PFSK-1 (cell line): Measurements from ENCODE around the gene HERC3.

Experiments used
- POLR2AphosphoS5 ChIP-seq: IDR thresholded peaks from 2 replicates; pipeline ENCODE4 v1.6.1; 2012; ENCODE audit warnings: low read depth, mild to moderate bottlenecking, control low read depth, low read length, moderate library complexity
- SIN3A ChIP-seq: IDR thresholded peaks from 2 replicates; pipeline ENCODE4 v1.6.1; 2012; ENCODE audit warnings: mild to moderate bottlenecking, low read length, moderate library complexity, borderline replicate concordance; ENCODE audit not compliant: insufficient read depth
- TAF1 ChIP-seq: IDR thresholded peaks from 2 replicates; pipeline ENCODE4 v1.6.1; 2012; ENCODE audit warnings: low read length, control low read depth, borderline replicate concordance; ENCODE audit not compliant: insufficient read depth
- TF ChIP-seq, protein P1 (sequence below), 2 experiments: IDR thresholded peaks; 2 replicates each; pipeline versions ENCODE4 v1.6.1 to v1.8.0; 2011 to 2012; ENCODE audit warnings: low read depth in 2 of 2, low read length in 2 of 2, control low read depth in 1 of 2, inconsistent platforms in 1 of 2, mild to moderate bottlenecking in 1 of 2, moderate library complexity in 1 of 2; ENCODE audit not compliant: insufficient read depth in 1 of 2

DNA sequence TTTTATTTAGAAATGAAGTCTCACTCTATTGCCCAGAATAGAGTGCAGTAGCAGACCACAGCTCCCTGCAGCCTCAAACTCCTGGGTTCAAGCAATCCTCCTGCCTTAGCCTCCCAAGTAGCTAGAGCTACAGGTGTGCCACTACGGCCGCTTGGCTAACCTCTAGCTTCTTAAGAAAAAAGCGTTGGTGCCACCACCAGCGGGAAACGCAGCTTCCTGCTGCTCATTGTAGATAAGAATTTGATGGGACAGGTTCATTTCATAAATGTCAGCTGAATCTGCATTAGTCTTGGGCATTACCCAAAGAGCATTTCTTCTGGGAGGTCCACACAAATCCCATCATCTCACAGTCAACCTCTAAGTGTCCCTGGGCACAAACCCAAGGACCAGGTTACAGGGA lies 138.5 kb downstream of the HERC3 start:
- no peak for TF ChIP-seq TAF1
- TF ChIP-seq POLR2AphosphoS5: no peak
- TF ChIP-seq, protein P1, sequence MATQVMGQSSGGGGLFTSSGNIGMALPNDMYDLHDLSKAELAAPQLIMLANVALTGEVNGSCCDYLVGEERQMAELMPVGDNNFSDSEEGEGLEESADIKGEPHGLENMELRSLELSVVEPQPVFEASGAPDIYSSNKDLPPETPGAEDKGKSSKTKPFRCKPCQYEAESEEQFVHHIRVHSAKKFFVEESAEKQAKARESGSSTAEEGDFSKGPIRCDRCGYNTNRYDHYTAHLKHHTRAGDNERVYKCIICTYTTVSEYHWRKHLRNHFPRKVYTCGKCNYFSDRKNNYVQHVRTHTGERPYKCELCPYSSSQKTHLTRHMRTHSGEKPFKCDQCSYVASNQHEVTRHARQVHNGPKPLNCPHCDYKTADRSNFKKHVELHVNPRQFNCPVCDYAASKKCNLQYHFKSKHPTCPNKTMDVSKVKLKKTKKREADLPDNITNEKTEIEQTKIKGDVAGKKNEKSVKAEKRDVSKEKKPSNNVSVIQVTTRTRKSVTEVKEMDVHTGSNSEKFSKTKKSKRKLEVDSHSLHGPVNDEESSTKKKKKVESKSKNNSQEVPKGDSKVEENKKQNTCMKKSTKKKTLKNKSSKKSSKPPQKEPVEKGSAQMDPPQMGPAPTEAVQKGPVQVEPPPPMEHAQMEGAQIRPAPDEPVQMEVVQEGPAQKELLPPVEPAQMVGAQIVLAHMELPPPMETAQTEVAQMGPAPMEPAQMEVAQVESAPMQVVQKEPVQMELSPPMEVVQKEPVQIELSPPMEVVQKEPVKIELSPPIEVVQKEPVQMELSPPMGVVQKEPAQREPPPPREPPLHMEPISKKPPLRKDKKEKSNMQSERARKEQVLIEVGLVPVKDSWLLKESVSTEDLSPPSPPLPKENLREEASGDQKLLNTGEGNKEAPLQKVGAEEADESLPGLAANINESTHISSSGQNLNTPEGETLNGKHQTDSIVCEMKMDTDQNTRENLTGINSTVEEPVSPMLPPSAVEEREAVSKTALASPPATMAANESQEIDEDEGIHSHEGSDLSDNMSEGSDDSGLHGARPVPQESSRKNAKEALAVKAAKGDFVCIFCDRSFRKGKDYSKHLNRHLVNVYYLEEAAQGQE (IDR thresholded peaks at IDR 0.05; ENCODE audit: insufficient read depth in 1 of 2, low read depth in 2 of 2, low read length in 2 of 2): no peak
- no peak for TF ChIP-seq SIN3A
